NCI-H187 (cell line): ENCODE data around the gene GNA12.
A peak's percentile ranks its signal among the peaks of the same experiment; 100 is the strongest.

ENCODE experiments used
- DNase-seq, 2 experiments: peaks; one replicate each; lab custom pipeline; 2025; lab: John Stamatoyannopoulos, UW

GNA12 gene

GRCh38 chr7:2814946-2815874 is 28.9 kb downstream of the GNA12 start:
- DNase-seq, result no peak

- no peak for DNase-seq
These were observed 29.7 kb downstream of the GNA12 start for GRCh38 chr7:2814186-2814945.

- no peak for DNase-seq
These were observed 30.5 kb downstream of the GNA12 start for GRCh38 chr7:2813350-2814185.

DNA sequence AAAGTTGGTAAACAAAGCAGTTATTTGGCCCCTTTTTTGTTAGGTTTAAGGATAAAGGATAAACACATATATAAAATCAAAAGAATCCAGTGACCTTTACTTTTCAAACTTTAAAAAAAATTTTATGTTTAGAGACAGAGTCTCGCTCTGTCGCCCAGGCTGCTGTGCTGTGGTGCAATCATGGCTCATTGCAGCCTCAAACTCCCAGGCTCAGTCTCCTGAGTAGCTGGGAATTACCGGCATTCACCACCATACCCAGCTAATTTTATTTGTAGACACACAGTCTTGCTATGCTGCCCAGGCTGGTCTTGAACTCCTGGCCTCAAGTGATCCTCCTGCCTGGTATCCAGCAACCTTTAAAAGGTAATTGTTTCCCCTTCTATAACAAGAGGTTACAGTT is 31.3 kb downstream of the GNA12 start:
- no peak for DNase-seq

GRCh38 chr7:2812114-2812487 is 32.0 kb downstream of the GNA12 start:
- no peak for DNase-seq

- DNase-seq, result no peak
These were observed 32.5 kb downstream of the GNA12 start for GRCh38 chr7:2811476-2812113.

GRCh38 chr7:2810682-2811415 is 33.3 kb downstream of the GNA12 start:
- DNase-seq, result no peak

GRCh38 chr7:2809903-2810625 is 34.0 kb downstream of the GNA12 start:
- DNase-seq, result no peak

DNA sequence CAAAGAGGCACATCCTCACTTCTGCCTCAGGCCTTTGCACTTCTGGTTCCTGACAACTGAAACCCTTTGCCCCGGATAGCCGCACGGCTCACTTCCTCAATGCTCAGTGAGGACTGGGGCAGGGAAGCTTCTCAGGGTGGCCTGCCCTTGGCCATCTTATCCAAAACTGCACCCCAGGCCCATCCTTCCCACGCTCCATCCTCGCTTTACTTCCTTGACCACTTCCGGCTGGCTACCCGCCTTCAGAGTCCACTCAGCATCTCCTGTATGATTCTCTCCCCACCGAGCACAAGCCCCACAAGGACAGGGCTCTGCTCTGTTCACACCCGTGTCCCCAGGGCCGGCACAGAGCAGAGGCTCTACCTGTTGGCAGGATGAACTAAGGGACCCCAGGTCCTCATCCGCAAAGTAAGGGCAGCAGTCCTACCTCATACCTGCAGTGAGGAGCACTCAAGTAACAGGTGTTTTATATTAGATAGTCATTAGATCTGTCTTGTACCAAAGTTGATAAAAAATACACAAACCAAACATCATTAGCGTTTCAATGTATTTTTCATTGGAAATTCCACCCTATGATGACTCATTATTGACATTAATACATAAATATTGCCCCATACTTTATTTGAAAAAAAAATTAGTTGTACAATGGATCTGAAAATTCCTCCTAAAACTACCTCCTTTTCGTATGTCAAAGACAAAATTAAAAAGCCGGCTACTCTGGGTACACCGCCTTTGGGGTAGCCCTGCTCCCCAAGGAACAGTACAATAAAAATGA is 35.0 kb downstream of the GNA12 start:
- DNase-seq, result no peak

- DNase-seq, result peak in 1 of 2 experiments; percentile 24
These were observed 36.0 kb downstream of the GNA12 start for GRCh38 chr7:2807845-2808772.

DNA sequence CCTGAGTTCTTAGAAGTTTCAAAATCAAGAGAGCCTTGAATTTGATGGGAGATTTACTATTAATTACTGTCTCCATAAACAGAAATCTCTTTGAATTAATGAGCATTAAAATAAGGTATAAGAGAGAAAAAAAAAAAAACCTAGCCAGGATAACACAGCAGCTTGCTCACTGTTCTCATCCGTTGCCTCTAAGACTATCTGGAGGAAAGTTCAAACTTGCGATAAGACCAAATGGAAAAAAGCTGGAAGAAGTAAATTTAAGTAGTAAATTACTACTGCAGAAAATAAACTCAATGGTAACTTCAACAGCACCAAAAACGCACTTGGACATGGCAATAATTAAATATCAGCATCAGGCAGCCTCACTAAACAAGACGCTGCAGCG is 36.7 kb downstream of the GNA12 start:
- DNase-seq, result no peak

DNA sequence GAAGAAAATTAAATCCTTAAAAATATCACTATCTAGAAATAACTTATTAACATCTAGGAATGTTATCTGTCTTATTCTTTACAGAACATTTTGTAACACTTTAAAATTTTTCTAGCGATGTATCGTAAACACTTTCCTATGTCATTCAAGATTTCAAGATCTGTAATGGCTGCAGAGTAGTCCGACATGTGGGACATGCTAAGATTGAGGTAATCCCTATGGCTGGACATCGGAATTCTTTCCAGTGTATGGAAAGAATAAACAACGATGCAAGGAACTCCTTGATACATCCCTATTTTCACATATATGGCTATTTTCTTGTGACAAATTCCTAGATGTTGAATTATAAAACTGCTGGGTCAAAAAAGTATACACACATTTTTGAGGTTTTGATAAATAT is 37.5 kb downstream of the GNA12 start:
- DNase-seq, result no peak

DNA sequence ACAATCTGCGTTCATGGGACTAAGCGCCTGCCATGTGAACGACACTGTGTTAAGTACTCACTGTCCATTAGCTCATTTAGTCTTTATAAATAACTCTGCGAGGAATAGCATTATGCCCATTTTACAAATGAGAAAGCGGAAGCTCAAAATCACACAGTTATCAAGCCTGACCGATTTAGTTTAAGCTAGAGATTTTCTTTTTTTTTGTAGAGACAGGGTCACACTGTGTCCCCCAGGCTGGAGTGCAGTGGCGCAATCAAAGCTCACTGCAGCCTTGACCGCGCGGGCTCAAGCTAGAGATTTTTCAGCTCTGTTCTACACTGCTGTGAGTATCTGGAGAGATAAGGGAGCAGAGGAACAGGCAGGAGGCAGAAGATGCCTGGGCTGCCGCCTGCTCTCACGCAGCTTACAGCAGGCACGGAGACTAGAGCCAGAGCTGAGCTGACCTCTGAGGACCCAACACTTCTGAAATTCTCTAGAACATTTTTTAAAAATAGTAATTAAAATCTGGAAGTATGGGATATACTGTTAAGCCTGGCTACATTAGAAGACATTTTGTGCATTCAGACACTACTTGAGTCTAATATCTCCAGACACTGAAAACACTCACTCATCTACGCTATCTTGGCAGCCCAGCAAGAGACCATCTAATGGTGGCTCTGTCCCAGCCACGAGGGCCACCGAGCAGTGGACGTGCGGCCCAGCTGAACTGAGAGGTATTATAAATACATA is 38.7 kb downstream of the GNA12 start:
- DNase-seq, result no peak

GRCh38 chr7:2804227-2804763 is 39.8 kb downstream of the GNA12 start:
- no peak for DNase-seq

DNA sequence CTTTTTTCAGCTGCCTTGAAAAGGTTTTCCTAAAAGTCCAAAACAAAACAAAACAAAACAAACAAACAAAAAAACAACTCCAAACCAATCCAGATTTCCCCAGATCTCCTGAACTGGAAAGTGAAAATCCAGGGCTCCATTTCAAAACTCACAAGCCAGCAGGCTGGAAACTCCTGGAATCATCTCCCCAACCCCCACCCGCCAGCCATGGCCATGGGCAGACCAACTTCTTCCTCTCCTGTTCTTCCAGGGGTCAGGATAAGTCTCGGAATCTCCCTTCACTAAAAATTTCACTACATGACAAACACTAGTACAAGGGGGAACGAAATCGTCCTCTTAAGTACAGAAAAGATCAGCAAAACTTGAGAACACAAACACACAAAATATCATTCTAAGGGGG is 40.4 kb downstream of the GNA12 start:
- no peak for DNase-seq

DNA sequence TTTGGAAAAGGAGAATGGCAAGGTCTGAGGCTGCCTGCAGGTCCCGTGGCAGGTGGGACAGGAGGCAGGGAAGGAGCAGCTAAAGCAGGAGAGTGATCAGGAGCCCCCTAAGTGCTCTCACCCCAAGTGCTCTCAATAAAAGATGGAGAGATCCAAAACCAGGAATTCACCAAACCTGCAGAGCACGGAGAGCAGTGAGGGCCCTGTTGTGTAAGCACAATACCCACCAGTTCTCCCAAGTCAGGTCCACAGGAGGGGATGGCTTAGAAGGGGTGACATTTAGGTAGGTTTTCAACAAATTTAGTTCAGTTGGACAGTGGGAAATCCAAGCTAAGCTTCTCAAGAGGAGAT is 40.8 kb downstream of the GNA12 start:
- no peak for DNase-seq

GRCh38 chr7:2802504-2803341 is 41.4 kb downstream of the GNA12 start:
- DNase-seq, result no peak
